ENCODE measurements around the gene DDX41. TPM values are rescaled to one million over a fixed set of nuclear protein-coding genes. Genes with fewer than 3 reads are reported as not detected.

Gene DDX41
- polyA plus RNA-seq, 4 donors, result 97.3 to 107 (median 102) TPM

GRCh38 chr5:177515580-177515979 is 1.2 kb downstream of the DDX41 start:
- no peak for DNase-seq (ENCODE audit: low read depth in 4 of 4, low spot score in 2 of 4)

GRCh38 chr5:177514541-177514940 is 2.2 kb downstream of the DDX41 start:
- no peak for DNase-seq (ENCODE audit: low read depth in 4 of 4, low spot score in 2 of 4)

GRCh38 chr5:177513500-177513899 is 3.3 kb downstream of the DDX41 start:
- DNase-seq (ENCODE audit: low read depth in 4 of 4, low spot score in 2 of 4), result no peak

GRCh38 chr5:177512736-177513380 is 3.9 kb downstream of the DDX41 start:
- no peak for DNase-seq (ENCODE audit: low read depth in 4 of 4, low spot score in 2 of 4)

- DNase-seq (ENCODE audit: low read depth in 4 of 4, low spot score in 2 of 4), result no peak
Observed at GRCh38 chr5:177511796-177512675, 4.7 kb downstream of the DDX41 start.

GRCh38 chr5:177511181-177511580 is 5.6 kb downstream of the DDX41 start:
- DNase-seq (ENCODE audit: low read depth in 4 of 4, low spot score in 2 of 4), result no peak

- DNase-seq (ENCODE audit: low read depth in 4 of 4, low spot score in 2 of 4), result no peak
Observed at GRCh38 chr5:177510567-177511053, 6.2 kb downstream of the DDX41 start.

GRCh38 chr5:177509991-177510566 is 6.7 kb downstream of the DDX41 start:
- no peak for DNase-seq (ENCODE audit: low read depth in 4 of 4, low spot score in 2 of 4)

- no peak for DNase-seq (ENCODE audit: low read depth in 4 of 4, low spot score in 2 of 4)
Observed at GRCh38 chr5:177509381-177509951, 7.3 kb downstream of the DDX41 start, which contains the start of gene DOK3. Gene DOK3 (minus strand): TSS chr5:177509826. CDS start chr5:177509540, 286 bp downstream.

GRCh38 chr5:177508837-177509236 is 7.9 kb downstream of the DDX41 start:
- DNase-seq (ENCODE audit: low read depth in 4 of 4, low spot score in 2 of 4), result no peak

GRCh38 chr5:177508221-177508611 is 8.5 kb downstream of the DDX41 start:
- DNase-seq (ENCODE audit: low read depth in 4 of 4, low spot score in 2 of 4), result no peak

- DNase-seq (ENCODE audit: low read depth in 4 of 4, low spot score in 2 of 4), result no peak
Observed at GRCh38 chr5:177507596-177508220, 9.1 kb downstream of the DDX41 start.

- no peak for DNase-seq (ENCODE audit: low read depth in 4 of 4, low spot score in 2 of 4)
Observed at GRCh38 chr5:177507165-177507564, 9.6 kb downstream of the DDX41 start.

GRCh38 chr5:177505075-177505474 is 11.7 kb downstream of the DDX41 start:
- no peak for DNase-seq (ENCODE audit: low read depth in 4 of 4, low spot score in 2 of 4)

GRCh38 chr5:177504086-177505056 is 12.4 kb downstream of the DDX41 start:
- no peak for DNase-seq (ENCODE audit: low read depth in 4 of 4, low spot score in 2 of 4)

GRCh38 chr5:177503351-177504085 is 13.2 kb downstream of the DDX41 start:
- no peak for DNase-seq (ENCODE audit: low read depth in 4 of 4, low spot score in 2 of 4)

GRCh38 chr5:177502886-177503285 is 13.9 kb downstream of the DDX41 start:
- no peak for DNase-seq (ENCODE audit: low read depth in 4 of 4, low spot score in 2 of 4)

- no peak for DNase-seq (ENCODE audit: low read depth in 4 of 4, low spot score in 2 of 4)
Observed at GRCh38 chr5:177501874-177502678, 14.7 kb downstream of the DDX41 start.
